Activated CD8-positive, alpha-beta memory T cell treated with anti-CD3 and anti-CD28 coated beads, Interleukin-2, amount 50 U/mL, for 24 hours (primary cell): ENCODE measurements around the gene TRA2B.
"Not testable (repeated sequence)": the region's sequence is repeated elsewhere in the genome, so short reads cannot be mapped to it uniquely, and the experiment has no call there.

ENCODE experiments used
- DNase-seq: peaks from one replicate; pipeline ENCODE4 v3.0.0-alpha.2; 2020; ENCODE audit errors: extremely low read depth

Gene TRA2B

DNA sequence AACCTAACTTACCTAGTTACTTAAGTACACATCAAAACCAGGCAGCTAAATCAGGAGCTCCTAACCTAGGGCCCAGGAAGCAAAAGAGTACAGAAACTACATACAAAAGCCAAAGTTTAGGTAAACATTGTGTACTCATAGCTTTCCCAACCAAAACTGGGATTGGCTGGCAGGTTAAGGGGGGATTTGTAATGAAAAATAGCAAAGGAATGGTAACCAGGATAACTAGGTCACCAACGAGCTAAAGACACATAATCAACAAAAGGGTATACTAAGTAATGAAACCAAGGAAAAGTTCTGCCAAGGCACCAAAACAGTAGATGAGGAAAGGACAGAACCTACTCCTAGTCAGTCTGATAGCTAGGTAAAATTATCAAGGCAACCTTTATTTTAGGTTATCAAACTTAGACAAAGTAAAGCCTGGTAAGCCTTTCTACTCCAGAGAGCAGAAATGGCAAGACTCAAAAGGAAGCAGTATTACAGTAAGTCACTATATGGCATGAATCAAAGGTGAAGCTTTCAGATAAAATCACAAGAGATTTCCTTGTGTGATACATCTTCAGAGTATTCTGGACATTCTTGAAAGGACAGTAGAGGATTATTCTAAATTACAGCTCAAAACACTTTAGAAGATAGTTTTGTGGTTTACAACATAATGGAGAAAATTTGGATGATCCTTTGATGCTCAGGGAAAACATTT lies 10.2 kb downstream of the TRA2B start:
- DNase-seq = no peak

DNA sequence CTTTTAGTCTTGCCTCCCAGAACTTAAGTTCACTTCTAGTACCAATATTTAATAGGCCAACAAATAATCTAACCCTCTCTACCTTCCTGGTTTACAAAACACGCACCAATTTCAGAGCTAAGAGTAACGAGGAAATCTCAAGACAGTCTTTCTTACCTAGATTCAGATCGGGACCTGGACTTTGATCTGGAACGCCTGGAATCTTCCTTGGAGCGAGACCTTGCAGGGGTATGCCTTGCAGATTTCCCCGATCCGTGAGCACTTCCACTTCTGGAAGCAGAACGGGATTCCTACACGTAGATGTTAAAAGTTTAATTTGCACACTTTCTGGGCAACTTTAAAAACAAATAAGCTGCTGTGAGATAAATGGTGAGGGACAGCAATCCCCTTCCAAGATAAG lies 11.4 kb downstream of the TRA2B start:
- no peak for DNase-seq

DNA sequence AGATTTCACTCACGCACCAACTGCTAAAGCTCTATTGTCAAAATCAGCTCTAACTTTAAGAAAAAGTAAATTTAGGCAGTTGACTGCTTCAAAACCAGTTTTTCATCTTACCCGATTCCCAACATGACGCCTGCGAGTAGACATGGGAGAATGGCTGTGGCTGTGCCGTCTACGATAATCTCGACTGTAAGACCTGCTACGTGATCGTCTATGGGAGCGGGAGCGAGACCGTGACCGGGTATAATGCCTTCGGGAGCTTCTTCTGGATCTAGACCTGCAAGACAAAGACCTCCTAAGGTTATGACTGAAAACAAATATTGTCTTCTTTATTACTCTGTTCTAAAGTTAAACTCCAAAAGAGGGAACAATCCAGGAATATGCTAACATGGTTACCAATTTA lies 12.5 kb downstream of the TRA2B start:
- no peak for DNase-seq

DNA sequence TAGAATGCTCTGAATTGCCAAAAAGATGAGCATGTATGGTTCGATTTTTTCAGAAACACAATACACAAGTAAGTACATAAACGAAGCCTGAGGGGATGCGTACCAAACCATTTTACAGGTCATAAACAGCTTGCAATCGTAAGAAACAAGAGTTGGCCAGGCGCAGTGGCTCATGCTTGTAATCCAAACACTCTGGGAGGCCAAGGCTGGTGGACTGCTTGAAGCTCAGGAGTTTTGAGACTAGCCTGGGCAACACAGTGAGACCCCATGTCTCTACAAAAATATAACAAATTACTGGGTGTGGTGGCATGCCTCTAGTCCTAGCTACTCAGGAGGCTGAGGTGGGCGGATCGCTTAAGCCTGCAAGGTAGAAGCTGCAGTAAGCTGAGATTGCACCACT lies 13.4 kb downstream of the TRA2B start:
- DNase-seq = no peak

DNA sequence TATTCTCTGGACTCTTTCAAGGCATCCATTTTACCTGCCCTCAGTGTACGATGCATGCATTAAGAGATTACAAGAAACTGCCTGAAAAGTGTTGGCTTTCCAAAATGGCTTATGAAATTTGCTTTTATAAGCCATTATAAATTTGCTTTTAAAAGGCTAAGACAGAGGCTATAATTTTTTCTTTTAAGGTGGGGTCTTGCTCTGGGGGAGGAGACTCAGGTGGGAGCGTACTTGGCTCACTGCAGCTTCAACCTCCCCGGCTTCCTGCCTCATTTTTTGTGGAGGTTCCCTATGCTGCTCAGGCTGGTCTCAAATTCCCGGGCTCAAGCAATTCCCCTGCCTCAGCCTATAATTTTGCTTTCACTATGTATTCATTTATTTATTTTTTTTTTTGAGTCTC lies 17.6 kb downstream of the TRA2B start:
- no peak for DNase-seq

DNA sequence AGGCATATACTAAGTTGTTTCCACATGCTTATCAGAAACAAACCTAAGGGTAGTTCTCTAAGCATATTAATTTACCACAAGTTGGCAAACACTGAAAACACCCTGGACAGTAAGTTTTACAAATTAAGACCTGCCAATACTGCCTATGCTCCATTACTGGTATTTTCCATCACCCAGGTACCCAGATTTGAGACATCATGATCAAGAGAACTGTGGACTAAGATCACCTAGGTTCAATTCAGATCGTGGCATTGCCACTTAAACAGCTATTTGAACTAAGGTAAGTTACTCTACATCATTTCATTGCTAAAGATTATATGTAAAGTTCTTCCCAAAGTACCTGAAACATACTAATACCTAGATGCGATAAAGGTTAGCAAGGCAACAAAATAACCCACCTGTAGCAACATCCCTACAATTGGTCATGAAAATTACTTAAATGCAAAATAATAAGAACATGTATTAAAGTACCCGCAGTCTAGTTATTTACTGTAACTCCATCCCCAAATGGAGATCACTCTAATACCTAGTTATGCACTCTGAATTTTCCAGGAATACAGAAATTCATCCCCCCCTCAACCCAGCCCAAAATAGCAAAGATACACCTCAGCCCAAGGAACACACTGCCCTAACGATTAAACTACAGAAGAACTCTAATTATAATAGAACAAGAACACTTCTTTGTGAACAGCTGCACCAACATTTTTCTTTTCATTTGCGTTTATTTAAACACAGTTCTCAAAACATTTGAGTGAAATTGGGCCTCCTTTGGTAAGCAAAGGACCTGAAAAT lies 21.6 kb downstream of the TRA2B start:
- DNase-seq = no peak

DNA sequence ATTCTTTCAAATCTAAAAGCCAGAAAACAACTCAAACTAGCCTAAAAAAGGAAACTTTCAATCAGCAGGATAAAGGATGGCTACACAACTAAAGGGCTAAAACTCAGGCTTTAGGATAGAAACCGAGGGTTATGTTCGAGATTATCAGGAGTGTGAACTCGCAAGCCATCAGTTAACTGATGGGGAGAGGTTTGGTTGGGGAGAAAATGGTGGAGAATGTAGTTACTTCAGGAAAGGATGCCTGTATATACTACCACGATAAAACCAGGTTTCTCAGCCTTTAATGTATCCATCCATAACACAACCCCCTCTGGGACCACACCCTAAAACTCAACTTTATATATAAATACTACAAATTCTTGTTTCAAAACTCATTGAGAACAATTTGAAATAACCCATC lies 22.2 kb downstream of the TRA2B start:
- DNase-seq = no peak

DNA sequence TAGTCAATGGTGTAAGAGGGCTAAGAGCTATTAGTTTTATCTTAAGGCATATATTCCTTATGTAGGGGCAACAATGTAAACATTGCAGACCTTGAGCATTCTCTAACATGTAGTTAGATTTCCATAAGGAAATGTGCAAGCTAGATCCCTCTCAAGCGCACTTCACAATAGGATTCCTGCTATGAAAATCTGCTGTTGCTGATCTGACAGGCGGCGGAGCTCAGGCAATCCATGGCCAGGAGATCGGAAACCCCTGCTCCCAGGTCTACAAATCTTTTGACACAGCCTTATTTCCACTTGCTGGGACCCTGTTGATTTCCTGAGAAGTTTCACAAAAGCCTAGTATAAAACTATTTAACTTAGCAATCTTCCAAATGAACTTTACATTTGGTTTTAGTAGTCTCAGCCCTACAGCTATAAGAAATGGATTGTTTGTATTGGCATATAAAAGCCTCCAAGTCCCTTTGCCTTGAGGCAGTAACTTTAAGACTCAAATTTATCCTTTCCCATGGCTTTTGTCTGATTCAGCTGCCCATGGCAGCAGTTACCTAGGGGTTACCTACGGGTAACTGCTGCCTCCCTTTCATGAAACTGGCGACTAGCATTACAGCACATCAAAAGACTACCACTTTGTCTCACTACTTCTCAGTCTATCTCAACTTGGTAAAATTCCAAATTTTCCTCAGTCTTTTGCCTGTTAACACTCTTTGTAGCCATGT lies 22.7 kb downstream of the TRA2B start:
- no peak for DNase-seq

DNA sequence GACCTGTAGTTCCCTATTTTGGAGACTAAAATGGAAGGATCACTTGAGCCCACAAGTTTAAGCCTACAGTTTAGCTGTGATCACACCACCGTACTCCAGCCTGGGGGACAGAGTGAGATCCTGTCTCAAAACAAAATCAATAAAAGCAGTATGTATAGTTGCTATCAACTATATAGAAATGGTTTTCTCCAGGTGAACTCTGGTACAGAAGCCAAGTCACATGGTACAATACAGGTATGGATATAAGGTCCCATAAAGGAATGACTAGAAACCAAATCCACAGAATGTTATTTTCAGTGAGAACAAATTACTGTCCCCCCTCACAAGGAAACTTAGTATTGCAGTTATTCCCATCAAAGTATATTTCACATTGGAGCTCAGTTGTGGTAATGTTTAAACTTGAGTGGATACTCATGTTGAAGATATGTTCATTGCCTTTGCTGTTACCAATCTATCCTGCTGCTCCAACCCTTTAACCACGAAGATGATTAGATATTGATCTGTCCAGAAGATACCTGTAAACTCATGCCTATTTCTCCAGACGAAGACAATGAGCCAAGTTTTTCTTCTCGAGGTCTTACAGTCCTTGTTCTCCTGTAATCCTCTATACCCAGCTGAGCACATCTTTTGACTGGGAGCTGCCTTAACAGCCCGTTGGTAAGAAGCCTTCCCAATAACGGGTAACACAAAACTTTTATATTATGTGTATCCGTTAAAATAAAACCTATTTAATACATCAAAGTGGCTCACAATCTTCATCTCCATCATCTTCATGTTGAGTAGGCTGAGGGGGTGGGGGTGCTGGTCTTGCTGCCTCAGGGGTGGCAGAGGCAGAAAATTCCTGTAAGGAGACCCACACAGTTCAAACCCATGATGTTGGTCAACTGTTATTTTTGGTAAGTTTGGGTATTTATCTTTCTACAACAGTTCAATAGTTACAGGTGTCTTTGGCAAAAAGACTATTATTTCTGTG lies 24.6 kb downstream of the TRA2B start:
- no peak for DNase-seq

DNA sequence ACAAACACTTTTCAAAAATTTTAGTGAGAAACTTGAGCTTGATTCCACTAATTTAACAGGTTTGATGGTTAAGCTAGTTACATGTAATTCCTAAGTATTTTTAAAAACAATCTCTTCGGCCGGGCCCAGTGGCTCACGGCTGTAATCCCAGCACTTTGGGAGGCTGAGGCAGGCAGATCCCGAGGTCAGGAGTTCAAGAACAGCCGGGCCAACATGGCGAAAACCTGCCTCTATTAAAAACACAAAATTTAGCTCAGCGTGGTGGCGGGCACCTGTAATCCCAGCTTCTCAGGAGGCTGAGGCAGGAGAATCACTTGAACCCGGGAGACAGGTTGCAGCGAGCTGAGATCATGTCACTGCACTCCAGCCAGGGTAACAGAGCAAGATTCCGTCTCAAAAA lies 25.3 kb downstream of the TRA2B start:
- no peak for DNase-seq

DNA sequence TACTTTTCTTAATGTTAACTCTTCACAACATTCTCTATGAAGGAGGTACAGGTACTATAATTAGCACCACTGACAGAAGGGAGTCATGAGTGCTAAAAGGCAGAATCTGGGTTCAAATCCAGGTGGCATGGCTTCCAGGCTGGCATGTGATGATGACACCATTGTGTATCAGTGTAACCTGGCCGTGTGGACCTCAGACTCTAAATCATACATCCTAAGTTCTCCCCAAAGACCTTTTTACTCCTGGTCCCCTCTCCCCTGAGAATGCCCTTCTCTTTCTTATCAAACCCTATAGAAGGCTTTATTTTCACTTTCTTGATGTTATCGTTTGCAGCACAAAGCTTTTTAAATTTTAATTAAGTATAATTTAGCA lies 26.8 kb downstream of the TRA2B start:
- not testable (repeated sequence) for DNase-seq

DNA sequence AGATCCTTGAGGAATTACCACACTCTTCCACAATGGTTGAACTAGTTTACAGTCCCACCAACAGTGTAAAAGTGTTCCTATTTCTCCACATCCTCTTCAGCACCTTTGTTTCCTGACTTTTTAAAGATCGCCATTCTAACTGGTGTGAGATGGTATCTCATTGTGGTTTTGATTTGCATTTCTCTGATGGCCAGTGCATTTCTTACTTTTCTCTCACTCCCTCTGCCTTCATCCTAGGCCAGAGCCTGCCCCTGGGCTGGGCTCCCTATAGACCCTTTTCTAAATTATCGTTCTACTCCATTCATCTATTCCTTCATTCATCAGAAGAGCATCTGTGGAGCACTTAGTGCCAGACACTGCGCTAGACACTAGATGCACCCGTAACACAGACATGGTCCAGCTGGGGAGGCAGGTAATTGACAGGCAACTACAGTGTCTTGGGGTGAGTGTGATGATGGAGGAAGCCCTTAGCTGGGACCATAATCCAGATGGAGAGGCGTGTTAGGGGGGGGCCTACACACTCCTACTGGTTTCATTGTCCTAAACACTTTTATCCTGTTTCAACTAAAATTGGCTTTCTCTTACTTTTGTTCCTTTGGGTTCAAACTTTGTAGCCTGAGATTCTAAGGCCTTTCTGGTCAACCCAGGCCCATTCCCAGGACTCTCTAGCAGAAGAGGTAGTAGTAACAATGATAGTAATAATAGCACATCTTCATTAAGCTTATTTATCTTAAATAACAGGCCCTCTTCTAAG lies 27.3 kb downstream of the TRA2B start:
- DNase-seq = not testable (repeated sequence)

DNA sequence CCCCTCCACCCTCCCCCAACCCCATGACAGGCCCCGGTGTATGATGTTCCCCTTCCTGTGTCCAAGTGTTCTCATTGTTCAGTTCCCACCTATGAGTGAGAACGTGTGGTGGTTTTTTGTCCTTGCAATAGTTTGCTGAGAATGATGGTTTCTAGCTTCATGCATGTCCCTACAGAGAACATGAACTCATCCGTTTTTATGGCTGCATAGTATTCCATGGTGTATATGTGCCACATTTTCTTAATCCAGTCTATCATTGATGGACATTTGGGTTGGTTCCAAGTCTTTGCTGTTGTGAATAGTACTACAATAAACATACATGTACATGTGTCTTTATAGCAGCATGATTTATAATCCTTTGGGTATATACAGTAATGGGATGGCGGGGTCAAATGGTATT lies 27.9 kb downstream of the TRA2B start:
- DNase-seq = not testable (repeated sequence)

DNA sequence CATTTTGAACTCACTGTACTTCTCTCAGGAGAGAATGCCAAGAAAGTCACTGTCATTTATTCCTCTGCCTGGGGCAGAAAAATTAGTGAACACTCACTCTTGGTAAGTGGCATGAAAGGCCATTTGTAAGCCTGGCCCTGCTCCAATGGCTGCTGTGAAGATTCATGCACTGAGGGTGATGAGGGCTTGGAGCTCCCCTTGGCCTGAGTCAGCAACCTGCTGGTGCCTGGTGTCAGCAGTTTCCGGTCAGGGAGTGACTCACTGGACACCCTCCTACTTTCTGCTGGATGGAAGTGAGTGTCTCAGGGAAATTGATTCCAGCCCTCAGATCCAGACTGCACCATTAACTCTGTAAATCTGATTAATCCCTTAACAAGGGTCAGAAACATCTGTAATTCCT lies 37.6 kb downstream of the TRA2B start:
- no peak for DNase-seq

DNA sequence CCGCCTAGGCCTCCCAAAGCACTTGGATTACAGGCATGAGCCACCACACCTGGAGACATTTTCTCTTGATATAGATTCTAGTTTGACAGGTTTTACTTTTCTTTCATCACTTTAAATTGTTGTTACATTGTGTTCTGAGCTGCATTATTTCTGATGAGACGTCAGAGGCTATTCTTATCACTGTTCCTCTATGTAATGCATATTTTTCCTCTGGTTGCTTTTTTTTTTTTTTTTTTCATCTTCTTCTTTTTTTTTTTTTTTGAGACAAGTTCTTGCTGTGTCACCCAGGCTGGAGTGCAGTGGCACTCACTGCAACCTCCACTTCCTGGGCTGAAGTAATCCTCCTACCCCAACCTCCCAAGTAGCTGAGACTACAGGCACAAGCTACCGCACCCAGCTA lies 41.2 kb downstream of the TRA2B start:
- DNase-seq = no peak

DNA sequence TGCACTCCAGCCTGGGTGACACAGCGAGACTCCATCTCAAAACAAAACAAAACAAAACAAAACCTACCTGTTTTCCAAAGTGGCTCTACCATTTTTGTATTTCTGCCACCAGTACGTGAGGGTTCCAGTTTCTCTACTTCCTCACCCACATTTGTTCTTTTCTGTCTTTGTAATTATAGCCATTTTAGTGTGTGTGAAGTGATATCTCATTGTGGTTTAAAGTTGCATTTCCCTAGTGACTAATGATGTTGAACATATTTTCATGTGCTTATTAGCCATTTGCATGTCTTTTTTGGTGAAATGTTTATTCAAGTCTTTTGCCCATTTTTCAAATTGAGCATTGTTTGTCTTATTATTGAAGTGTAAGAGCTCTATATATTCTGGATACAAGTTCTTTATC lies 50.7 kb downstream of the TRA2B start:
- no peak for DNase-seq

DNA sequence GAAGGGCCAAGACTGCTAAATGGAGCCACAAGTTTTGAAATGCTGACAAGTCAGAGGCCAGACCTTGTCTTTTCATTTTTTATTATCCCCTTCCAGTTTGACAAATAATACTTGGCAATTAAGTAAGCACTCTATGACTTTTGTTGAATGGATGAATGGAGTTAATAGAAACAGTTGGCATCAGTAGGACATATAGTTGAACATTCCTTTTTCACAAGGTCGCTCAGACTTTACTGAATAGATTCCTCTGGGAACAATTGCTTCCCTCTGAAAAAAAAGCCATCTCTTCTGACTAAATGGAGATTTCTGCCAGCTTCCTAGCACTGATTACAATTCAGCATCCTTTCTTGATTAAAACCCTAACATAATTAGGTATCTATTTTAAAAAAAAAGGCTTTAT lies 53.2 kb downstream of the TRA2B start:
- DNase-seq = no peak

DNA sequence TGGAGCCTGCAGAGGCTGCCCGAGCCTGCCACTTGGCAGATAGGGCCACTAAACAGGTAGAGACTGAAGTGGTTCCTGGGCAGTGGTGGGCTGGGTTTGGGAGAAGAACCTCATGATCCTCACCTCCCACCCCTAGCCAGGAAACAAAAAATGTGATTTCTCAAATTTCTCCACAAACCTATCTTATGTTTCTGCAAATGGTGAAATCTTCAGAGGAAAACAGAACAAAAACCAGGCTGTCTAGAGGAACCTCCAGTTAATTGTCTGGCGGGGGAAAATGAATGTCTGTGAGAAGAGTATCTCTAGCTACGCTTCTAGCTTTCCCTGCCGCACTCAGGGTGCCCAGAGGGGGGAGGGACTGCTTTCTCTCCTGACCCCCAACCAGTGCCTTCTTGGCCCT lies 55.9 kb downstream of the TRA2B start:
- no peak for DNase-seq

DNA sequence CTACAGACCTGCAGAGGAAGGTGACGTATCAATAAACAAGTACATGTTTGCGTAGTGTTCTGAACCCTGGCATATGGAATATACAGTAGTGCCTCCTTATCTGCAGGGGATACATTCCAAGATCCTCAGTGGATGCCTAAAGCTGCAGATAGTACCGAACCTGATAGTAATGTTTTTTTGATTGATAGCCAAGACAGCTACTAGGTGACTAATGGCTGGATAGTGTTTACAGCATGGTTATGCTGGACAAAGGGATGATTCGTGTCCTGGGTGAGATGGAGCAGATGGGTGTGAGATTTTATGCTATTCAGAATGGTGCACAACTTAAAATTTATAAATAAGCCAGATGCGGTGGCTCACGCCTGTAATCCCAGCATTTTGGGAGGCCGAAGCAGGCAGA lies 57.2 kb downstream of the TRA2B start:
- no peak for DNase-seq

DNA sequence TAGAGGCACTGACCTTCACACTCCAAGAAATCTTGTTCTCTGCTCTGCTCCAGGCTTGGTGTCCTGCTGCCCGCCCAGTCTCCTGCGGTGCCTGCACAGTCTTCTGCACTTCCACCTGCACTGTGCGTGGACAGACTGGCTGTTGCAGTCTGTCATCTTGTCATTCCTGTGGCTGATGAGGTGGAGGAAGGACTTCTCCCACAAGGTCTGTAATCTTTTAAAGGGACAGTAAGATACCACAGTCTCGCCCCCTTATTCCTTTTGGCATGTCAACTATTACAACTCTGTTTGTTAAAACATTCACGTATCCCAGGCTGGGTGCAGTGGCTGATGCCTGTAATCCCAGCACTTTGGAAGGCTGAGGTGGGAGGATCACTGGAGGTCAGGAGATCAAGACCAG lies 58.9 kb downstream of the TRA2B start:
- no peak for DNase-seq

DNA sequence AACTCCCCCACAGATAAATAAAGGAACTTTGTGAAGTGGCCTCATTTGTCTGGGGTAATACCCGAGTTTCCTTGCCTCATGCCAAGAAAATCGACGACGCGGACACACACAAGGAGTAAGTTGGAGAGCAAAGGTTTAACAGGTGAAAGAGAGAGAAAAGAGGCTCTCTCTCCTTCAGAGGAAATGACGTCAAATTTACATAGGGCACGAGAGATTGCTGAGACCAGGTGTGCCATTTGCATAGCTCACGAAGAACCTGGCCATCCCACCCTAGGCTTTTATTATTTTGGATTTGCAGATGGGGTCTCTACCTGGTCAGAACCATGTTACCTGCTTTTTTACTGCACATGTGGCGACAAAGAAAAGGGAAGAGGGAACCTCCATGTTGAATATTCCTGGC lies 63.7 kb downstream of the TRA2B start:
- no peak for DNase-seq
